ENCODE measurements around the gene UNC93A.
"Not testable (repeated sequence)": the region's sequence is repeated elsewhere in the genome, so short reads cannot be mapped to it uniquely, and the experiment has no call there.

UNC93A gene

DNA sequence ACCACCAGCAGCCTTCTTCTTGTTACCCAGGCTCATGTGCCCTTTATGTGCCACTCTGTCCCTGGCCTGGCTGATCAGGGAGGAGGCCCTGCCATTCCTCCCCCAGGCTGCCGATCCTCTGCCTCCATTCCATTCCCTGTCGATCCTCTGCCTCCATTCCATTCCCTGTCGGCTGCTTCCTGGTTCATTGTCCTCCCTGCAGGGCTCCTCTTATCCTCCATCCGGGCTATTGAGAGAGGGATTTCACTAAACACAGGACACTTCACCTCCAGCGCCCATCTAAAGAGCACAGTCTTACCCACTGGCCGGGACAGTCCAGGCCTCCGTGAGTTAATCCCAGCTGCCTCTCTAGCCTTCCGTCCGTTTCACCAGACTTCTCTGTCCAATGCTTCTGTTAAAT, 26.1 kb downstream of the UNC93A start:
- no peak for DNase-seq

GRCh38 chr6:167318354-167318753, 27.2 kb downstream of the UNC93A start:
- DNase-seq, result not testable (repeated sequence)

DNA sequence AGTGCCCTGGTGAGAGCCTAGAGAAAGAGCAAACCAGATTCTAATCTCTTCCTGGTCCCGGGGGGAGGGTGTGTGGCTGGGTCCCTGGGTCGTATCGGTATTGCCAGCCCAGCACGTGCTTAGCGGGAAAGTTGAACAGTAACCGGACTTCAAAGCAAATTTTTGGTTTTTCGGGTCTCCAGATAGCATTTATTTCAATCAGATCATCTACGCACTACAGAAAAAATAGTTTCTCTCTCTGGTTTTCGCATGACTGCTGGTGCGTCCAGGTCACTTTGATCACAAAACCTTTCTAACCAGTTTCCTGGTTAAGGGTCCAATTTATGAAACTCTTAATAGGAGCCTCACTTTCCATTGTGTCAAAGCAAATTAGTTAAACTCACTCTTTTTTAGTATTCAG, 27.7 kb downstream of the UNC93A start:
- not testable (repeated sequence) for DNase-seq

DNA sequence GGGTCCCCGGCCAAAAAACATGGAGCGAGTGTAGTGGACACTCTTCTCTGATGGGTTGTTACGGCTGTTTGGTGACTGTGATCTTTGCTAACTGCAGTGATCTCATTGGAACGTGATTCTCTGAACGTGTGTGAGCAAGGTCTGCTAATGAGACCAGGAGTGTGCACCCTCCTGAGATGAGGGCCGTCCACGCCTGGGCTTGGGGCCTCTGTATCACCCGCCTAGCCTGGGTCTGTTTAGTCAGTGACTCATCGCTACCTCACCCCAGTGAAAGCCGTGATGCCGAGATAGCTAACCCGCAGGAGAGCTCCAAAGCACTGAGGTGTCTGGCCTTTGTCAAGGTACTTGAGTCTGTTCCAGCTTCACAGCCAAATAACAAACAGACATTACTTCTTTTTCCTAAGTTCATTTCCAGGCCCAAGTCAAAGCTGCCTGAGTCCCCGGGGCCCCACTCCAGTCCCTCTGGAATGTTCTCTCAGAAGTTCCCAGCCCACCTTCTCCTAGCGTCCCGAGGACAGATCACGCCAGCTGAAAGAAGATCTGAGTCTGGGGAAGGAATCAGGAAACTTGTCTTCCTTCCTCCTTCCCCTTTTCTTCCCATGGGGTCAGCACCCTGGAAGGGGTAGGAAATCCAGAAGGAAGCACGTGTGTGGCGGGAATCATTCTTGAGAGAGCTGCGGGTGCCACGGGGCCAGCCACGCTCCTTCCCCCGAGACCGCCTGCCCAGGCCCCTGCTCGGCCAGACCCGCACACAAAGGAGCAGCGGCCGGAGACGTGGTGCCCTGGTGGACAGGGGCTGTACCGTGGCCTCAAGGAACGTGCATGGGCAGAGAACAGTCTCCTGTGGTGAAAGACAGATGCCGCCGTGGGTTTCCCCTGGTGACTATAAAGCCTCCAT, 29.0 kb downstream of the UNC93A start:
- peak; percentile 88 for DNase-seq

- DNase-seq, result peak; percentile 68
Observed at GRCh38 chr6:167320754-167321056, 29.6 kb downstream of the UNC93A start.

- peak; percentile 63 for DNase-seq
Observed at GRCh38 chr6:167321185-167321584, 30.1 kb downstream of the UNC93A start.

DNA sequence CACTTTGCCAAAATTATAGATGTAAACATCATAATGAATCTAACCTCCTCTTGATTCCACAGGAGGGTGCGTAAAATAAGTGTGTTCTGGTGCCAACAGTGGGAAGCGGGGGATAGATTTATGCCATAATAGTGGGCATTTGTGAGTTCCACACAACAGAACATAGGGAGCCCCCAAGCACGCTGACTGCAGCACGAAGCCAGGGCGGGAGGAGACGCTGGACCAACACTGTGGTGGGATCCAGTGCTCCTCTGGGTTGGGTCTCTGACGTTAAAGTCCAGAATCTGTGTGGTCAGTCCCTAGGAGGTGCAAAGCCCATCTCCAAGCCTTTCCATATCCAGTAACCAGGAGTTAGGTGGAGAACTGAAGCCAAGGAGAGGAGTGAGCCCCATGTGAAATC, 32.0 kb downstream of the UNC93A start:
- no peak for DNase-seq

GRCh38 chr6:167324111-167324510, 33.0 kb downstream of the UNC93A start:
- no peak for DNase-seq

DNA sequence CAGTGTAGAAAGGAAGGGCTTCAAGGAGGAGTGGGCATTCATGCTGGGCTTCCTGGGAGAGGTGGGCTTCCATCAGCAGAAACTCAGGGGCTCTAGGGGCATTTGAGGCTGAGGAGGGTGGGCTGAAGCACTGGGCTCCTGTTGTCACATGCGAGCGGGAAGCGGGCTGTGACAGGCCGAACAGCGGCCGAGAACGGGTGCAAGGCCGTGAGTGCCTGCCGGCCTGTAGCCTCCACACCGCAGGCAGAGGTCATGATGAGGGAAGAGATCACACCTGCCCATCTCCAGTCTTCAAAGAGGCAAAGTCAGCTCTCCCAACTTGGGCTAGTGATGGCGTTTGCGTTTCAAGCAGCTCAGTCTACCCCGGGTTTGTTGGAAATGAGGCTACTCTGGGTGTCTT, 34.7 kb downstream of the UNC93A start:
- no peak for DNase-seq

DNA sequence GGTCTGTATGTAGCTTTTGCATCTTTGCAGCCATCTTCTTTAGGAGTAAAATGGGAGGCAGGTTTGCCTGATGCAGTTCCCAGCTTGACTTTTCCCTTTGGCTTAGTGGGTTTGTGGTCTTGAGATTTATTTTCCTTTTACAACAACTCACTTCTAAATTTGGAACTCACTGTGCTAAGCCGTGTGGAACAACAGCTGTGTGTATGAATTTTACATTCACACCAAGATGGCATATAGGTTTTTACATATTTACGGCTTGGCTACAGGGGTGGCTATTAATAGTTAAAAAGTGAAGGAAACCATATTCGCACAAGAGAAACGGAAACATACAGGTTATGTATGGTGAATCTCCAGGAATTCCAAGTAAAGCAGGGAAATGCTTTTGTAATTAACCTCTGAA, 36.3 kb downstream of the UNC93A start:
- no peak for DNase-seq

DNA sequence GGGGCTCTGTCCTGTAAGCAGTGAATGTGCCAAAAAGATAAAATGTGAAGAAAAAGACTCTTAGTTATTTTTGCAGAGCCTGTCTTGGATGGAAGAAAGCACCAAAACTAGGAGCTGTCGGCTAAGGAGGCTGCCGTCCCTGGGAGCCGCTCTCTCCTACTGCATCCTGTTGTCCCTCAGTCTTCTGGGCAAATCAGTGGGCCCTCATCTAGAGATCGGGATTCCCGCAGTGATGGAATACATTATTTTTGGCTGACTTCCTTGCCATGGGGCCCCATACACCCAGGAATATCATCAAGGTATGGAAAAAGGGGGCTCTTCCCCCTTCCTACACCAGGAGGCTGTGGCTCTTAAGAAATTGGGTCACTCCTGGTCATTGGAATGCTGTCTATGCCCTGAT, 37.0 kb downstream of the UNC93A start:
- DNase-seq, result no peak

DNA sequence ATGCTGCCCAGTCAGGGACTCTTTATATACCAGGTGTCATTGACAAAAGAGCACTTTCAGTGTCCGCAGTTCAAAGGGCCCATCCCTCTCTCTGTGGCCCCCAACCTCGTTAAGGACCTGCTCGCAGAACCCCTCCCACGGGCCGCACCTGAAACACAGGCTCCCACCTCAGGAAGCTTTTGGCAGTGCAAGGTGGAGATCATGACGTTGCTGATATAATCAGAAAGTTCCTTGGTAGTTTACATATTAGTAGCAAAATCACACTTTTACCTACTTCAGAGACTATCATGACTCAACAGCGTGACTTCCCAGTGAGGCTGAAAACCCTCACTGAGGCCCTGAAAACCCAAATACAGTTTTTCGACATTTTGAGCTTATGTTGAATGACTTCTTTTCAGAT, 37.9 kb downstream of the UNC93A start:
- DNase-seq, result no peak

- peak; percentile 49 for DNase-seq
Observed at GRCh38 chr6:167330750-167331149, 39.6 kb downstream of the UNC93A start.

GRCh38 chr6:167331565-167331964, 40.5 kb downstream of the UNC93A start:
- peak; percentile 90 for DNase-seq

- DNase-seq, result no peak
Observed at GRCh38 chr6:167336844-167337630, 45.9 kb downstream of the UNC93A start.

DNA sequence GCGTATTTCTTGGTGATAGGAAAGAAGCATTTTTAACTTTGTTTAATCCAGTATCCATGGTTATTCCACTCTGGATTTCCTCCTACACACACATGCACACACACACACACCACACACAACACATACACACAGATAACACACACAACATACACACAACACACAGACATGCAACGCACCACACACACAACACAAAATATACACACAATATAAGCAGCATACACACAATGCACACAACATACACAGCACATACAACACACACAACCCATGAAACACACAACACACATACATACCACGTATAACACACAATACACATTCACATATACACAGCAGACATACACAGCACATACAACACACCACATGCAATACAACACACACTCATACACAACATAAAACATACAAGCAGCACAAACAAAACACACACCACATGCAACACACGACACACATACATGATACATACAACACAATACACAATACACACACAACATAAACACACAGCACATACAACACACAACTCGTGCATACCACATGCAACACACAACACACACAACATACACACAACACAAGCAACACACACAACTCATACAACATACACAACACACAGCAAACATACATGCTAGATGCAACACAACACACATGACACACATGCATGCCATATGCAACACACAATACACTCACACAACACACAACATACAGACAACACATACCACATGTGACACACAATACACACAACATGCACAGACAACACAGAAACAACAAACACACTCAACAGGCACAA, 46.7 kb downstream of the UNC93A start:
- DNase-seq, result no peak

DNA sequence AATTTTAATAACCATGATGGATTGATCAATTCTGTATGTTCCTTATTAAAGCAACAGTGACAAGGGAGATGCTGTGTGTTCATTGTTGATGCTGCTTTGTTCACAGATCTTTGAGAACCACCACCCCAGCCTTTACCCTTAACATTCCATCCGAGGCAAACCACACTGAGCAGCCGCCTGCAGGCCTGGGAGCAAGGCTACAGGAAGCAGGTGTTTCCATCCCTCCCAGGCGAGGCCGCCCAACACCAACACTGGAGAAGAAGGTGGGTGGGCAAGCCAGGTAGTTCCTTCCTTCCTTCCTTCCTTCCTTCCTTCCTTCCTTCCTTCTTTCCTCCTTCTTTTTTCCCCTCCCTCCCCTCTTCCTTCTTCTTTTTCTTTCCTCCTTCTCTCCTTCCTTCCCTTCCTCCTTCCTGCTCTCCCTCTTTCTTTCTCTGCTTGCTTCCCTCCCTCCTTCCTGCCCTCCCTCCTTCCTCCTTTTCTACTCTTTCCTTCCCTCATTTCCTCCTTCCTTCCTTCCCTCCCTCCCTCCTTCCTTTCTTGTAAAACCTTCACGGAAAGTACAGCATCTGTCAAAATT, 47.5 kb downstream of the UNC93A start:
- DNase-seq, result peak; percentile 72

DNA sequence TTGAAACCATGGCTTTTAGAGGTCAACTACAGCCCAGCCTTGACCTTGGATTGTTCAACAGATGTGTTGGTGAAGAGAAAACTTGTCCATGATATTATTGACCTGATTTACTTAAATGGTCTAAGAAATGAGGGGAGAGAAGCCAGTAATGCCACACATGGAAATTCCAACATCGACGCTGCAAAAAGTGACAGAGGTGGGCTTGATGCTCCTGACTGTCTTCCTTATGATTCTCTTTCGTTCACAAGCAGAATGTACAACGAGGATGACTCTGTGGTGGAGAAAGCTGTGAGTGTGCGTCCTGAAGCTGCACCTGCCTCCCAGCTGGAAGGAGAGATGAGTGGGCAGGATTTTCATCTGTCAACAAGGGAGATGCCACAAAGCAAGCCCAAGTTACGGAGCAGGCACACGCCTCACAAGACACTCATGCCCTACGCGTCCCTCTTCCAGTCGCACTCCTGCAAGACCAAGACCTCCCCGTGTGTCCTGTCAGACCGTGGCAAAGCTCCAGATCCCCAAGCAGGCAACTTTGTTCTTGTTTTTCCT, 50.0 kb downstream of the UNC93A start:
- DNase-seq, result peak; percentile 88

DNA sequence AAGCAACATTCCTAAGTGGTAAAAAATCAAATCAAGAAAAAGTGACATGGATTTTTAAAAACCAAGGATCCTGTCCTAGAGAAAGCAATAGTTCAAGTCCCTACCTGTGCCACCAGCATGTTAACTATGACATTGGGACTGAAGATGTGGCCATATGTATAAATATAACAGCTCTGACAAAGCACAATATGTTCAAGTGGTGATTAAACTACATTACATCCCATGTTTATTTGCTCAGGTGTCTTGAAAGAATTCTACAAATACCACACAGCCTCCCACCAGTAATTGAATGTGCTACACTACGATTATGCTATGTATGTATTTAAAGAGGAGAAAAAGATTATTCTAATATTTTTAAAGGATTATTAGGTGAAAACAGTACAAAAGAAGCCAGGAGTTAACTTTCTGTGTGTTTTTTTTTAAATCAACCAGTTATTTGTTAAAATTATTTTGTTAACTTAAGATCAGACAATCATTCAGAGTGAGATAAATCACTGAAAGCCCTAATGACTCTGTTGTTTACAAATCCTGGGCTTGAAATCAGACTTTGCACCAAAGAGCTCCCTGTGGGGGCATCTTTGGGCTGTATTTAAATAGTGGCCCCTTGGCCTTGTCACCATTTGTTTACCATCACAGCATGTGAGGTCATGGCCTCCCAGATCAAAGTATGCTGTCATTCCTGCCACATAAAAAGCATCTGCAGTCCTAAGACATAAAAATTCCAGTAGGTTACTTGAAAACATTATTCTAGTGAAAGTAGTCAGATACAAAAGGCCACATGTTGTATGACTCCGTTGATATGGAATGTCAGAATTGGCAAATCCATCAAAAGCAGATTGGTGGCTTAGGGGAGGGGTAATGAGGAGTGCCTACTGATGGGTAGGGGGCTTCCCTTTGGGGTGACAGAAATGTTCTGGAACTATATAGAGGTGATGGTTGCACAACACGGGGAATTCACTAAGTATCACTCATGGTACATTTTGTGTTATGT, 50.8 kb downstream of the UNC93A start:
- peak; percentile 86 for DNase-seq

DNA sequence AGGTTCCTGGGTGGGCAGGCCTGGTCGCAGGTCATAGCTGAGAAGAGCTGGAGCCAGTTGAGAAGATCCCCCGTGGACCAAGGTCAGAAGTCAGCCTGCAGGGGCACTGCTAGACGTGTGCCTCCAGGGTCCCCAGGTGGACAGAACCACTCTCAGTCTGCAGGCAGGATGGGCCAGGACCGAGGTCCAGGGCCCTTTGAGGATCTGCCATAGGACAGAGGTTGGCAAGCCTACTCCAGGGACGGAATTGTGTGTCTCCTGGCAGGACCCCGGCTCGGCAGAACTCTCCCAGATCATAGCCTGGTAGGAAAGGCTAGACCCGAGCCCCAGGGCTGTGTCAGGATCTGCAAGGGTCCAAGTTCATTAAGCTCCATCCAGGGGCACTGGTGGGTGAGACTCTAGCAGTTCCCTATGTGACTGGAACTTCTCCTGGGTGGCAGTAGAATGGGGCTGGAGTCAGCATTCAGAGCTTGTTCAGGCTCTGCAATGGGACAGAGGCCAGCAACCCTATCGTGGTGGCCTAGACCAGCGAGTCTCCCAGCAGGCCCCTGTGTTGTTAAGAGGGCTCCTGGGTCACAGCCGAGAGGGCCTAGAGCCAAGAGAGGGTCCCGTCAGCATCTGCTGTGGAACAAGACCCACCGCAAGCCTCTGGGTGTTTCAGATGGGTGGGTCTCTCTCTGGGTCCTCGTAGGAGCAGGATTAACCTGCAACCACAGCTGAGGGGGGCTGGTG, 51.9 kb downstream of the UNC93A start:
- DNase-seq, result no peak

GRCh38 chr6:167345348-167345747, 54.2 kb downstream of the UNC93A start:
- no peak for DNase-seq

All from DMS53 (cell line).